B cell (primary cell): ENCODE measurements around the gene IGF1R. TPM values are rescaled to one million over a fixed set of nuclear protein-coding genes. Genes with fewer than 3 reads are reported as not detected.

Experiments used
- ATAC-seq: fragments of 200-7000 bp; cut with Tn5 transposase; one replicate; pipeline ENCODE4 v1.10.0; 2021; ENCODE audit warnings: low read depth, mild to moderate bottlenecking, moderate number of reproducible peaks, moderate library complexity
- CTCF ChIA-PET: fragments of 350-600 bp; sonication (Branson Sonifier 250); formaldehyde crosslinking; loops from one replicate; lab custom pipeline; 2021; ENCODE audit warnings: antibody characterized with exemption, inconsistent platforms; lab: Charles Lee
- POLR2A ChIA-PET: fragments of 350-600 bp; sonication (Branson Sonifier 250); formaldehyde crosslinking; loops from one replicate; lab custom pipeline; 2021; ENCODE audit warnings: antibody characterized with exemption; lab: Charles Lee
- DNase-seq: peaks from one replicate; pipeline ENCODE4 v3.0.0; 2013
- H2AFZ ChIP-seq: 2 replicates; pipeline ENCODE4 v1.6.1; 2012; ENCODE audit warnings: mild to moderate bottlenecking, low read depth, low read length; ENCODE audit not compliant: insufficient read depth, poor library complexity, severe bottlenecking
- H3K27ac ChIP-seq, 2 donors: 1 replicate in 1 of 2; 2 replicates in 1 of 2; pipeline ENCODE4 v1.5.1; 2012 to 2013; ENCODE audit warnings: low read length in 2 of 2, mild to moderate bottlenecking in 2 of 2, moderate library complexity in 1 of 2
- H3K27me3 ChIP-seq, 4 experiments: fragments of 200-600 bp in 1 of 4; sonication (generic) in 1 of 4; replicated peaks in 1 of 4; 1 replicate in 2 of 4; 2 replicates in 2 of 4; pipeline versions ENCODE4 v1.6.1 to v1.7.0; 2013 to 2016; ENCODE audit warnings: low read length in 3 of 4, mild to moderate bottlenecking in 2 of 4, mixed read lengths in 1 of 4, moderate library complexity in 1 of 4; ENCODE audit not compliant: insufficient read depth in 4 of 4, control insufficient read depth in 3 of 4; ENCODE audit errors: control extremely low read depth in 1 of 4
- H3K36me3 ChIP-seq, 2 experiments: replicated peaks in 1 of 2; 1 replicate in 1 of 2; 2 replicates in 1 of 2; pipeline versions ENCODE4 v1.6.1 to v1.7.1; 2013; ENCODE audit warnings: low read length in 1 of 2; ENCODE audit not compliant: insufficient read depth in 2 of 2, control insufficient read depth in 1 of 2; ENCODE audit errors: control extremely low read depth in 1 of 2, extremely low read depth in 1 of 2
- H3K4me1 ChIP-seq, 2 donors: fragments of 200-600 bp in 1 of 2; sonication (generic) in 1 of 2; 1 replicate in 1 of 2; 2 replicates in 1 of 2; pipeline versions ENCODE4 v1.5.1 to v1.6.1; 2013 to 2017; ENCODE audit warnings: low read length in 2 of 2; ENCODE audit not compliant: control insufficient read depth in 2 of 2, insufficient read depth in 2 of 2
- H3K4me2 ChIP-seq: replicated peaks from 2 replicates; pipeline ENCODE3; 2012; ENCODE audit warnings: mild to moderate bottlenecking, low read depth, low read length; ENCODE audit not compliant: poor library complexity, severe bottlenecking
- H3K4me3 ChIP-seq, 5 experiments: fragments of 200-600 bp in 1 of 5; sonication (generic) in 1 of 5; 1 replicate in 3 of 5; 2 replicates in 2 of 5; pipeline versions ENCODE4 v1.5.1 to v1.7.0; 2011 to 2016; ENCODE audit warnings: low read length in 4 of 5, mild to moderate bottlenecking in 4 of 5, low read depth in 2 of 5, control low read depth in 1 of 5, moderate library complexity in 1 of 5; ENCODE audit not compliant: insufficient read depth in 1 of 5; ENCODE audit errors: control extremely low read depth in 1 of 5, extremely low read depth in 1 of 5
- H3K79me2 ChIP-seq: fragments of 200-600 bp; sonication (generic); one replicate; pipeline ENCODE4 v1.6.0; 2016; ENCODE audit warnings: low read length; ENCODE audit not compliant: control insufficient read depth, insufficient read depth
- H3K9ac ChIP-seq: fragments of 200-600 bp; sonication (generic); 2 replicates; pipeline ENCODE4 v1.6.1; 2017; ENCODE audit warnings: mild to moderate bottlenecking, low read length, moderate library complexity
- H3K9me3 ChIP-seq, 3 donors: one replicate each; pipeline versions ENCODE4 v1.6.1 to v1.7.1; 2013; ENCODE audit warnings: low read length in 2 of 3; ENCODE audit not compliant: control insufficient read depth in 2 of 3, insufficient read depth in 1 of 3; ENCODE audit errors: control extremely low read depth in 1 of 3
- H4K20me1 ChIP-seq: 2 replicates; pipeline ENCODE4 v1.6.0; 2012; ENCODE audit warnings: mild to moderate bottlenecking, low read length; ENCODE audit not compliant: insufficient read depth, control insufficient read depth, poor library complexity, severe bottlenecking
- H3K27ac Mint-ChIP-seq: one replicate; pipeline ENCODE4 v1.8.0; 2021; ENCODE audit warnings: mixed read lengths
- H3K27me3 Mint-ChIP-seq: one replicate; pipeline ENCODE4 v1.8.0; 2021; ENCODE audit warnings: mixed read lengths
- H3K4me1 Mint-ChIP-seq: one replicate; pipeline ENCODE4 v1.8.0; 2021; ENCODE audit warnings: mixed read lengths
- H3K4me3 Mint-ChIP-seq: one replicate; pipeline ENCODE4 v1.8.0; 2021; ENCODE audit warnings: mixed read lengths
- H3K9me3 Mint-ChIP-seq: one replicate; pipeline ENCODE4 v1.8.0; 2022; ENCODE audit warnings: mixed read lengths; ENCODE audit not compliant: insufficient read depth
- EZH2 ChIP-seq: IDR thresholded peaks from 2 replicates; pipeline ENCODE4 v1.6.1; 2012; ENCODE audit warnings: borderline replicate concordance, low read depth, mild to moderate bottlenecking, moderate library complexity, low read length; ENCODE audit not compliant: insufficient read depth, poor library complexity, severe bottlenecking
- WGBS: methylation state at CpG from one replicate; pipeline ENCODE4 v1.1.5; 2013; ENCODE audit warnings: missing lambda C conversion rate; ENCODE audit not compliant: insufficient coverage; 5-methylcytosine and 5-hydroxymethylcytosine counted together
- intact Hi-C: fragments of 100-400 bp; cut with micrococcal nuclease; formaldehyde crosslinking; loops from one replicate; pipeline ENCODE4 v1.10.0; 2022
- polyA plus RNA-seq: library from polyadenylated mRNA; depleted of rRNA; stranded (reverse); fragments of >200 nt; gene quantifications from 2 replicates; pipeline ENCODE4 v1.2.3, GENCODE V29; 2012
- total RNA-seq, 2 donors: library from RNA; stranded (reverse); fragments of 120-200 nt in 1 of 2; gene quantifications; 1 replicate in 1 of 2; 2 replicates in 1 of 2; pipeline versions ENCODE4 v1.2.3 to v1.2.4, GENCODE V29; 2013 to 2022
- TF ChIP-seq, protein P1 (sequence below): fragments of 200-600 bp; IDR thresholded peaks from one replicate; pipeline ENCODE4 v1.8.0; 2022; ENCODE audit warnings: antibody characterized with exemption, mild to moderate bottlenecking

The IGF1R gene
- total and polyA plus RNA-seq, 2 donors (not counting 1 experiment from before 2014, with no cell fraction given), result 5.4 to 23.1 TPM

- Histone ChIP-seq H3K79me2 (no peaks in the 10 kb centered on the region), H3K27ac (no peak overlapping the region), H3K4me3 (no peak overlapping the region), H3K4me1 (no peaks in the 10 kb centered on the region), H2AFZ (no peak overlapping the region), H4K20me1 (no peaks in the 10 kb centered on the region), H3K9ac (no peak overlapping the region), H3K36me3 (peaks cover 0 to 1% of the 10 kb centered on the region in 2 experiments), H3K27me3 (no peaks in the 10 kb centered on the region), H3K9me3 (no peaks in the 10 kb centered on the region), H3K4me2 (no peak overlapping the region)
- ChIA-PET CTCF (interaction anchor here (2.2 kb wide), 1 partner anchor 39 kb away, joined by 9 read pairs; no protein-coding TSS in a partner anchor), POLR2A (no interaction called here)
- Mint-ChIP-seq H3K27me3 (peaks cover 11% of the 10 kb centered on the region), H3K27ac (no peak overlapping the region), H3K4me3 (no peak overlapping the region), H3K9me3 (no peaks in the 10 kb centered on the region), H3K4me1 (no peaks in the 10 kb centered on the region)
- TF ChIP-seq EZH2, result no peak
- TF ChIP-seq, protein P1, sequence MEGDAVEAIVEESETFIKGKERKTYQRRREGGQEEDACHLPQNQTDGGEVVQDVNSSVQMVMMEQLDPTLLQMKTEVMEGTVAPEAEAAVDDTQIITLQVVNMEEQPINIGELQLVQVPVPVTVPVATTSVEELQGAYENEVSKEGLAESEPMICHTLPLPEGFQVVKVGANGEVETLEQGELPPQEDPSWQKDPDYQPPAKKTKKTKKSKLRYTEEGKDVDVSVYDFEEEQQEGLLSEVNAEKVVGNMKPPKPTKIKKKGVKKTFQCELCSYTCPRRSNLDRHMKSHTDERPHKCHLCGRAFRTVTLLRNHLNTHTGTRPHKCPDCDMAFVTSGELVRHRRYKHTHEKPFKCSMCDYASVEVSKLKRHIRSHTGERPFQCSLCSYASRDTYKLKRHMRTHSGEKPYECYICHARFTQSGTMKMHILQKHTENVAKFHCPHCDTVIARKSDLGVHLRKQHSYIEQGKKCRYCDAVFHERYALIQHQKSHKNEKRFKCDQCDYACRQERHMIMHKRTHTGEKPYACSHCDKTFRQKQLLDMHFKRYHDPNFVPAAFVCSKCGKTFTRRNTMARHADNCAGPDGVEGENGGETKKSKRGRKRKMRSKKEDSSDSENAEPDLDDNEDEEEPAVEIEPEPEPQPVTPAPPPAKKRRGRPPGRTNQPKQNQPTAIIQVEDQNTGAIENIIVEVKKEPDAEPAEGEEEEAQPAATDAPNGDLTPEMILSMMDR, result no peak
- ATAC-seq (no peak), DNase-seq (no peak)
- WGBS, result 49% methylated on average over 2 of the region's 4 CpGs
- intact Hi-C loops, result no loop called here
These were observed 194.6 kb downstream of the IGF1R start for GRCh38 chr15:98842973-98843285.

- no peak overlapping the region for H3K4me3 Mint-ChIP-seq
- no peaks in the 10 kb centered on the region for H3K9me3 ChIP-seq
- no peak overlapping the region for H3K9ac ChIP-seq
- no peaks in the 10 kb centered on the region for H4K20me1 ChIP-seq
- H3K27me3 ChIP-seq, result no peaks in the 10 kb centered on the region
- H3K79me2 ChIP-seq, result no peaks in the 10 kb centered on the region
- no peak overlapping the region for H3K27ac ChIP-seq
- ChIA-PET POLR2A (no interaction called here), CTCF (interaction anchor here (1.3 to 2.2 kb wide), 2 partner anchors 38 to 64 kb away, joined by 6 to 9 read pairs; no protein-coding TSS in a partner anchor)
- no peak for ATAC-seq
- H2AFZ ChIP-seq, result no peak overlapping the region
- no peak overlapping the region for H3K4me2 ChIP-seq
- H3K9me3 Mint-ChIP-seq, result no peaks in the 10 kb centered on the region
- H3K27ac Mint-ChIP-seq, result no peak overlapping the region
- H3K36me3 ChIP-seq, result peaks cover 0 to 1% of the 10 kb centered on the region in 2 experiments
- WGBS, result no CpG with 5 or more reads among the region's 4 CpGs
- TF ChIP-seq, protein P1, result no peak
- no peak for TF ChIP-seq EZH2
- intact Hi-C loops, result no loop called here
- no peak overlapping the region for H3K4me3 ChIP-seq
- H3K27me3 Mint-ChIP-seq, result peaks cover 11% of the 10 kb centered on the region
- no peaks in the 10 kb centered on the region for H3K4me1 ChIP-seq
- DNase-seq, result no peak
- H3K4me1 Mint-ChIP-seq, result no peaks in the 10 kb centered on the region
These were observed 195.5 kb downstream of the IGF1R start for GRCh38 chr15:98843844-98844243.
